Endothelial cell of umbilical vein (primary cell): ENCODE results near the gene TMC4. TPM values are rescaled to one million over a fixed set of nuclear protein-coding genes. Genes with fewer than 3 reads are reported as not detected.

Experiments used
- BruUV-seq: library from RNA; stranded (reverse); fragments of 400-500 nt; replicated peaks from 2 replicates; lab custom pipeline; 2021; lab: Mats Ljungman, UMichigan
- CTCF ChIA-PET: fragments of 300-600, 350-600 bp; sonication (Branson Sonifier 250); formaldehyde crosslinking; loops from one replicate; lab custom pipeline; 2021; ENCODE audit warnings: antibody characterized with exemption, inconsistent platforms; lab: Charles Lee
- POLR2A ChIA-PET: fragments of 300-600, 350-600 bp; sonication (Branson Sonifier 250); formaldehyde crosslinking; loops from one replicate; lab custom pipeline; 2021; ENCODE audit warnings: antibody characterized with exemption, inconsistent platforms; lab: Charles Lee
- DNase-seq: peaks from one replicate; pipeline ENCODE4 v3.0.0-alpha.2; 2011; ENCODE audit warnings: low read depth, low spot score
- FAIRE-seq: peaks from 2 replicates; lab custom pipeline; 2011; peaks lifted over from hg19 to GRCh38; lab: Jason Lieb, UNC
- H2AFZ ChIP-seq: 2 replicates; pipeline ENCODE4 v1.6.0; 2012; ENCODE audit warnings: low read depth, low read length, control low read depth, inconsistent platforms
- H3K27ac ChIP-seq: 2 replicates; pipeline ENCODE4 v1.5.1; 2011; ENCODE audit warnings: low read depth, mild to moderate bottlenecking, control low read depth, low read length, moderate library complexity; ENCODE audit not compliant: insufficient read depth
- H3K27me3 ChIP-seq, 2 experiments: 2 replicates each; pipeline versions ENCODE4 v1.6.0 to v1.6.1; 2011; ENCODE audit warnings: low read length in 2 of 2, mixed read lengths in 1 of 2; ENCODE audit not compliant: control insufficient read depth in 2 of 2, insufficient read depth in 2 of 2
- H3K36me3 ChIP-seq, 2 experiments: 2 replicates in 1 of 2; 3 replicates in 1 of 2; pipeline ENCODE4 v1.5.1; 2011; ENCODE audit warnings: low read length in 2 of 2, mild to moderate bottlenecking in 1 of 2, moderate library complexity in 1 of 2; ENCODE audit not compliant: control insufficient read depth in 2 of 2, insufficient read depth in 2 of 2; ENCODE audit errors: extremely low read depth in 1 of 2
- H3K4me1 ChIP-seq: 3 replicates; pipeline ENCODE4 v1.5.1; 2011; ENCODE audit warnings: mild to moderate bottlenecking, low read length; ENCODE audit not compliant: control insufficient read depth, insufficient read depth; ENCODE audit errors: extremely low read depth
- H3K4me2 ChIP-seq: 2 replicates; pipeline ENCODE4 v1.6.1; 2011; ENCODE audit warnings: low read length, control low read depth, mixed read lengths; ENCODE audit not compliant: insufficient read depth
- H3K4me3 ChIP-seq, 3 experiments: fragments of 200-600 bp in 1 of 3; sonication (generic), shearing (Covaris generic) in 1 of 3; replicated peaks in 1 of 3; 2 replicates each; pipeline ENCODE4 v1.5.1; 2011 to 2016; ENCODE audit warnings: control low read depth in 3 of 3, low read length in 3 of 3, mild to moderate bottlenecking in 2 of 3, inconsistent platforms in 1 of 3, low read depth in 1 of 3, moderate library complexity in 1 of 3; ENCODE audit not compliant: insufficient read depth in 1 of 3
- H3K79me2 ChIP-seq: 2 replicates; pipeline ENCODE4 v1.6.0; 2012; ENCODE audit warnings: low read length, inconsistent platforms; ENCODE audit not compliant: control insufficient read depth, insufficient read depth
- H3K9ac ChIP-seq: replicated peaks from 2 replicates; pipeline ENCODE3; 2011; ENCODE audit warnings: low read length, control low read depth; ENCODE audit not compliant: insufficient read depth; ENCODE audit errors: extremely low read depth
- H3K9me1 ChIP-seq: replicated peaks from 3 replicates; pipeline ENCODE4 v1.6.0; 2011; ENCODE audit warnings: mild to moderate bottlenecking, low read length; ENCODE audit not compliant: control insufficient read depth, insufficient read depth; ENCODE audit errors: extremely low read depth
- H3K9me3 ChIP-seq: replicated peaks from 2 replicates; pipeline ENCODE4 v1.5.1; 2012; ENCODE audit warnings: low read length, inconsistent platforms; ENCODE audit not compliant: control insufficient read depth, insufficient read depth
- H4K20me1 ChIP-seq: replicated peaks from 2 replicates; pipeline ENCODE3; 2011; ENCODE audit warnings: mild to moderate bottlenecking, low read length; ENCODE audit not compliant: control insufficient read depth, insufficient read depth; ENCODE audit errors: extremely low read depth
- CTCF ChIP-seq, 2 donors: IDR thresholded peaks; 1 replicate in 1 of 2; 2 replicates in 1 of 2; pipeline ENCODE4 v1.5.1; 2011; ENCODE audit warnings: low read length in 2 of 2, mild to moderate bottlenecking in 2 of 2, moderate library complexity in 2 of 2, control low read depth in 1 of 2, inconsistent platforms in 1 of 2, low read depth in 1 of 2; ENCODE audit not compliant: insufficient read depth in 1 of 2; ENCODE audit errors: extremely low read depth in 1 of 2
- EZH2 ChIP-seq: IDR thresholded peaks from 2 replicates; pipeline ENCODE4 v1.6.1; 2012; ENCODE audit warnings: borderline replicate concordance, low read depth, mild to moderate bottlenecking, moderate library complexity, low read length, inconsistent platforms; ENCODE audit not compliant: severe bottlenecking
- MAX ChIP-seq: IDR thresholded peaks from 2 replicates; pipeline ENCODE4 v1.6.1; 2011; ENCODE audit not compliant: insufficient read depth, insufficient read length
- MYC ChIP-seq: IDR thresholded peaks from one replicate; pipeline ENCODE4 v1.6.1; 2011; ENCODE audit warnings: mild to moderate bottlenecking, low read depth, low read length
- POLR2A ChIP-seq: IDR thresholded peaks from 2 replicates; pipeline ENCODE4 v1.6.1; 2012; ENCODE audit warnings: low read depth, mild to moderate bottlenecking, control low read depth, low read length
- POLR2AphosphoS5 ChIP-seq: IDR thresholded peaks from 2 replicates; pipeline ENCODE4 v1.6.1; 2012; ENCODE audit warnings: low read depth, mild to moderate bottlenecking, control low read depth, low read length, moderate library complexity; ENCODE audit not compliant: insufficient read depth
- dilution Hi-C: fragments of 300-500 bp; cut with MboI; formaldehyde crosslinking; loops from one replicate; pipeline ENCODE4 v1.15.0; 2019; ENCODE audit warnings: low sequenced_read_pairs; ENCODE audit not compliant: extremely low pct_ligation_motif_present
- intact Hi-C: fragments of 100-400 bp; cut with micrococcal nuclease; formaldehyde crosslinking; loops from one replicate; pipeline ENCODE4 v1.10.0; 2022
- polyA plus RNA-seq, 4 experiments: library from polyadenylated mRNA; depleted of rRNA in 3 of 4; stranded (reverse) in 3 of 4; unstranded in 1 of 4; fragments of >200 nt; gene quantifications; 2 replicates each; pipeline versions ENCODE4 v1.2.1 to v1.2.3, GENCODE V29; 2011 to 2012; ENCODE audit warnings: missing spikeins in 1 of 4
- total RNA-seq: library from RNA; stranded (reverse); gene quantifications from 2 replicates; pipeline ENCODE4 v1.2.3, GENCODE V29; 2021

TMC4 gene
- total and polyA plus RNA-seq, 2 donors (not counting 3 experiments of a cell fraction or from before 2014, with no cell fraction given) = 0.71 to 1.7 TPM

- intact Hi-C loops = loop anchor here (5.0 kb wide), 2 partner anchors 40 to 295 kb away; partner anchors contain the start of gene RPS9
These were observed 10.6 kb downstream of the TMC4 start for GRCh38 chr19:54162241-54162805.

GRCh38 chr19:54160854-54161253, 12.1 kb downstream of the TMC4 start:
- TF ChIP-seq MYC (no peak), POLR2AphosphoS5 (no peak), CTCF (IDR thresholded peaks at IDR 0.05; ENCODE audit: extremely low read depth in 1 of 2, insufficient read depth in 1 of 2, low read depth in 1 of 2, low read length in 2 of 2) (no peak), POLR2A (no peak), EZH2 (no peak), MAX (no peak)
- FAIRE-seq (no peak), DNase-seq (no peak)
- no TSS peak for BruUV-seq
- H3K9me1 ChIP-seq = no peaks in the 10 kb centered on the region
- no peaks in the 10 kb centered on the region for H4K20me1 ChIP-seq
- peak overlapping the region in 1 of 3 experiments; percentile 54 for H3K4me3 ChIP-seq
- peaks cover 18% of the 10 kb centered on the region for H3K4me1 ChIP-seq
- peak overlapping the region; percentile 81 for H3K9ac ChIP-seq
- peaks cover 4 to 15% of the 10 kb centered on the region in 2 experiments for H3K36me3 ChIP-seq
- peak overlapping the region; percentile 73 for H2AFZ ChIP-seq
- peaks cover 0 to 8% of the 10 kb centered on the region in 2 experiments for H3K27me3 ChIP-seq
- H3K79me2 ChIP-seq = peaks cover 4% of the 10 kb centered on the region
- H3K9me3 ChIP-seq = no peaks in the 10 kb centered on the region
- peak overlapping the region; percentile 67 for H3K4me2 ChIP-seq
- ChIA-PET CTCF (interaction anchor here (0.8 to 1.4 kb wide), 3 partner anchors 9 to 38 kb away, joined by 3 to 4 read pairs (median 3); partner anchors contain the start of gene MBOAT7), POLR2A (interaction anchor here (0.7 kb wide), 1 partner anchor 105 kb away, joined by 10 read pairs; no protein-coding TSS in a partner anchor)
- peak overlapping the region; percentile 71 for H3K27ac ChIP-seq
- dilution Hi-C loops (no loop called here), intact Hi-C loops (loop anchor here (5.0 kb wide), 2 partner anchors 41 to 296 kb away; partner anchors contain the start of gene RPS9)

More at GRCh38 chr19:54162241-54162805, 10.6 kb downstream of the TMC4 start:
- no peaks in the 10 kb centered on the region for H3K9me3 ChIP-seq
- POLR2A ChIA-PET = no interaction called here
- peaks cover 4% of the 10 kb centered on the region for H3K79me2 ChIP-seq
- TF ChIP-seq MYC = no peak
- BruUV-seq = no TSS peak
- no peak overlapping the region for H3K4me2 ChIP-seq
- dilution Hi-C loops = no loop called here
- H3K27me3 ChIP-seq = peaks cover 0 to 8% of the 10 kb centered on the region in 2 experiments
- no peaks in the 10 kb centered on the region for H3K9me1 ChIP-seq
- H3K36me3 ChIP-seq = peaks cover 0 to 4% of the 10 kb centered on the region in 2 experiments
- H2AFZ ChIP-seq = peak overlapping the region; percentile 52
- H4K20me1 ChIP-seq = no peaks in the 10 kb centered on the region
- H3K4me3 ChIP-seq = peak overlapping the region in 1 of 3 experiments; percentile 48
- CTCF ChIA-PET = interaction anchor here (0.6 kb wide), 1 partner anchor 379 kb away, joined by 4 read pairs; no protein-coding TSS in a partner anchor
- DNase-seq (peak; percentile 82), FAIRE-seq (peak; percentile 72)
- H3K4me1 ChIP-seq = peaks cover 18% of the 10 kb centered on the region
- H3K27ac ChIP-seq = no peak overlapping the region
- H3K9ac ChIP-seq = no peak overlapping the region
